ENCODE results near the gene GPATCH11.

GPATCH11 gene

DNA sequence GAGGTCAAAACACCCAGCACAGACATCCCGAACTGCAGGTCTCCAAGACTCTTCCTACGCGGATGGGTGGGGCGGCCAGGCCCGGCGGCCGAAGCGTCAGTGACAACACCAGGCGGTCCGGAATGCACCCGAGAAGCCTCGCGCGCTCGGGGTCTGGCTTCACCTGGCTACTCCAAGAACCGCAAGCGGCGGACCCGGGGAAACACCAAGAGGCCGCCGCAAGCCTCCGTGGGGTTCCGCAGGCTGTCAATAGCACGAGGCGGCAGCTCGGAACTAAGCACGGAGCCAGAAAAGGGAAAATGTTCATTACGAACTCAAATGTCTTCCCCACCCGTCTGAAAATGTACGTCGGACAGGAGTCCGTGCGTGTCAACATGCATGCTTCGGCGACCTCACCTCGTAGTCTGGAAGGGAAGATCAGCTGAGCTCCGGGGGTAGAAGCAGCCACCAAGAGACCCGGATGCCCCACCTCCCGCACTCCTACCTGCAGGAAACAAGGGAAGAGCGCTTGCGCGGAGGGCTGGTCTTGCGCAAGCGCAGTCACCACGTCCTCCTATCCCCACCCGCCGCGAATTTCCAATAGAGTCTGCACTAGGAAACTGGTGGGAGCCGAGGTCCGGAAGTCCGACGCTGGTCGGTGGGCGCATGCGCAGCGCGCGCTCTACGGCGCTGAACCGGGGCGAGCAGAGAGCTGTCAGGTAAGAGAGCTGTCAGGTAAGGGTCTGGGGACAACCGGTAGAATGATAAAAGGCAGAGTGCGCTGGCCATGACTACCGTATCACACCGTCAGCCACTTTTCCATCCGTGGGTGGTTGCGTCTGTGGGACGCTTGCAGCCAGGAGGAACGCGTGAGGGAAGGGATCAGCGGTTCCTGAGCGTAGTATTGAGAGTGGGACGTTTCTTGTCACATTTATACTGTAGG lies at the start of gene GPATCH11, which contains the start of gene HEATR5B:
Gene GPATCH11, plus strand, starts transcription at position 646 of the 922 bp plus-strand sequence. CDS start 3,864 bp downstream, outside the sequence.
Gene HEATR5B, minus strand, starts transcription at position 500 of the 922 bp plus-strand sequence. CDS start 958 bp downstream, outside the sequence.
- DNase-seq = peak; percentile 96

- DNase-seq = no peak
Observed at GRCh38 chr2:37037771-37038170, 46.5 kb upstream of the GPATCH11 start.

GRCh38 chr2:37039580-37039979 lies 44.7 kb upstream of the GPATCH11 start:
- no peak for DNase-seq

DNA sequence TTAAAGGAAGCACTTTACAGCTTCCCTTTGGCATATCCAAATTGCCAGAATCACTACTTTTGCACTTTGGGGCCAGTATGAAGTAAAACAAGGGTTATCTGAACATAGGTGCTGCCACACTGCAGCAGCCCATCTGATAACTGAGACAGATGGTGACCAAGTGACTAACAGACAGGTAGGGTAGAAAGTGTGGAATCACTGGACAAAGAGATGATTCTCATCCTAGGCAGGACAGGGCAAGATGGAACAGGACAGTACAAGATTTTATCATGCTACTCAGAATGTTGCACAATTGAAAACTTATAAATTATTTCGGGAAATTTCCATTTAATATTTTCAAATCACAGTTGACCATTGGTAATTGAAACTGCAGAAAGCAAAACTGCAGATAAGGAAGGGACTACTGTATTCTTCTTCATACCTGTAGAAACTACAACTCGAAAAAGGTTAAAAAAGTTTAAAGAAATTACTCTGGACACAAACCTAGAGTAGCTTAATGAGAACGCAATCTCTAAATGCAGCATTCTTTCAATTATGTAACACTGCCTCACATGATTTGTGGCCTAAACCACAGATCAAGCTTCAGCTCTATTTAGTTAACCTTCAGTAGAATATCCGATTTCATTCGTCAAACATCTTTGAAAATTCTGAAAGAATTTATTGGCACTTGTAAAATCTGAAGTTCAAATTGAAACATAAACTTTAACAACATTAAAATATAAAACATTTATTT lies 31.6 kb upstream of the GPATCH11 start:
- DNase-seq = no peak

- no peak for DNase-seq
Observed at GRCh38 chr2:37059841-37060240, 24.5 kb upstream of the GPATCH11 start.

DNA sequence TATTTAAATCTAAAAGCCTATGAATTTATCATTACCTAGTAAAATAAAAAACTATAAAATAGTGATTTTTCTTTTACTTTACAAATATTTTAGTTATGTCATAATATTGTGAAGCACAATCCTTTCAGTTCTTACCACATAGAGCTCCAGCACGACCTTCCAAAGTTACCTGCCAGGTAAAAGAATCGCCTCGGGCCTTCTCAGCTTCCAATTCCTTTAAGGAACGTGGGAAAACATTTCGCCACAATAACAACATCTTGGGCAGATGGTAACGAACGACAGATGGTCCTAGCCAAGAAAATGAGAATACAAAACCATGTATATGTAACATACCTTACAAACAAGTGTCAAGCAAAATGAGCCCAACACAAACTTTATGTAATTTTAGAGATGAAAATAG lies 23.9 kb upstream of the GPATCH11 start:
- DNase-seq = no peak

- DNase-seq = no peak
Observed at GRCh38 chr2:37061013-37061711, 23.2 kb upstream of the GPATCH11 start.

DNA sequence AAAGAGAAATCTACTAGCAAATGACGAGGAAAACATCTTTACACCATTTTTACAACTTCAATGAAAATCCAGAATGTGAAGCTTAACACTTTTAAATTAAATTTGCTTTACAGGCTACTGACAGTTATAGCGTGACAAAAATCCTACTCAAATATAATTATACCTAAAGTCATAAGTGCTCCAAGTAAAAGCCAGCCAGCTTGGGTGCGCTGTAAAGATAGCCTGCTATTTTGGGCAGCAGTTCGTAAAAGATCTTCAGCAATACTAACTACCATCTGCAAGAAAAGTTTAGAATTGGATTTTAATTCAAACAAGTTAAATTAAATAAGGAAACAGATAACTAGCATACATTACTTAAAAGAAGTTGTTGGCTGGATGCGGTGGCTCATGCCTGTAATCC lies 22.5 kb upstream of the GPATCH11 start:
- DNase-seq = no peak

DNA sequence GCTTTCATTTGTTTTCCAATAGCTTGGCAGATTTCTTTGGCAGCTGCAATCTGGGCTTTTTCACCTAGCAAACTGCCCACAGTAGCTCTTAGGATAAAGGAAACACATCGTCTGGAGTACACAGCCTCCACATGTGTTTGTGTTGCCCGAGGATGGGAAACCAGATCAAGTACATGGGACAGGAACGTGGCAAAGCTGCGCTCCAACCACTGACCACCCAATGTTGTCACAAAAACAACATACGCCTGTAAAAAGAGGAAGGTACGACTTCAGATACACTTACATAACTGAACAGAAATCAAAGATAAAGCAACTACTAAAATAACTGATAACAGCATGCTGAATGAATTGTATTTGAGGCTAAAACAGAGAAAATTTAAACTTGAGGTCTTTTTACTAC lies 15.6 kb upstream of the GPATCH11 start:
- DNase-seq = no peak

GRCh38 chr2:37070931-37071330 lies 13.4 kb upstream of the GPATCH11 start:
- DNase-seq = no peak

GRCh38 chr2:37080266-37080665 lies 4.1 kb upstream of the GPATCH11 start:
- no peak for DNase-seq

DNA sequence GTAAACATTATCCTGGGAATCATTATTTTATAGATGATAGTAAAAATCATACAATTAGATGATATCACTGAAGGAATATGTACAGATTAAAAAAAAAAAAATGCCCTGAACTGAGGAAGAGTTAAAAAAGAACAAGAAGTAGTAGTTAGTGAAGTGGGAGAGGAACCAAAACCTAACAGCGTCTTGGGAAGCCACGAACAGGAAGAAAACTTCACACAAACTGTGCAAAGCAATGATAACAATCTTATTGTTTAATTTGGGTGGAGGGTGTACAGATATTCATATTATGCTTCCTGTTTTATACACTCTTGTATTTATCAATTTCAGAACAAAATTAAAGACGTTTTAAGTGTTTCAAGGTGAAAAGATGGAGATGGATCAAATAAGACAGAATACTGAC lies 3.6 kb upstream of the GPATCH11 start:
- no peak for DNase-seq

GRCh38 chr2:37084797-37085196 lies 479 bp downstream of the GPATCH11 start:
- DNase-seq = no peak

DNA sequence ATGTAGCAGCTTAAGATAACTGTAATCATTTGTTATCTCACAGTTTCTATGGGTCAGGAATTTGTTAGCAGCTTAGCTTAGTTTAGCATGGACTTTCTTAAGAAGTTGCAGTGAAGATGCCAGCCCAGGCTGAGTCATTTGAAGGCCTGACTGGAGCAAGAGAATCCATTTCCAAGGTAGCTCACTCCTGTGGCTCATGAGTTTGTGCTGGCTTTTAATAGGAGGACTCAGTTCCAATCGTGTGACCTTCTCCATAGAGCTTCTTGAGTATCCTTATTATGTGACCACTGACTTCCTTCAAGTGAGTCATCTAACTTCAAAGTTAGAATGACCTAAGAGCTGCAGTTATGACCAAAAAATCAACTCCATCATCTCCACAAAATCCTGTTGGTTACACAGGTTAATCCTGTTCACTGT lies 1.4 kb downstream of the GPATCH11 start:
- DNase-seq = no peak

DNA sequence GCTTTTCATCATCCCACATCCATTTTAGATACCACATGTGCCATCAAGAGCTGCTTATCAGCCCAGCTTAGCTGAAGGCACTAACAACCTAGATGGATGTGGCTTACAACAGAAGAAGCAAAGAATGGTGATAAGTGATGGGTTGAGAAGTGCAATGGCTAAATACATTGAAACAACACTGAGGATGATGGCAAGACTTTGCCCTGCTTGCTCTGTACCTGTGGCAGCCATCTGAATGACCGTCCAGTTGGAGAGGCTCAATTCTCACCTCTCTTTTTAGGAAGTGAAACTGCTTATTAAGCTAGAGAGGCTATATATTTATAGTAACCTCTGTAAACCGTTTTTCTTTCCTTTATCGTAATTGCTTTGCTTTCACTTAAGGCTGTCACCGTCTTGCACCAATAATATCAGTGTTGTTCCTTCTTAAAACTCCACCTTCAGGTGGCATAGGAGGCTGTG lies 5.7 kb downstream of the GPATCH11 start:
- DNase-seq = no peak

GRCh38 chr2:37091873-37092272 lies 7.6 kb downstream of the GPATCH11 start:
- DNase-seq = no peak

DNA sequence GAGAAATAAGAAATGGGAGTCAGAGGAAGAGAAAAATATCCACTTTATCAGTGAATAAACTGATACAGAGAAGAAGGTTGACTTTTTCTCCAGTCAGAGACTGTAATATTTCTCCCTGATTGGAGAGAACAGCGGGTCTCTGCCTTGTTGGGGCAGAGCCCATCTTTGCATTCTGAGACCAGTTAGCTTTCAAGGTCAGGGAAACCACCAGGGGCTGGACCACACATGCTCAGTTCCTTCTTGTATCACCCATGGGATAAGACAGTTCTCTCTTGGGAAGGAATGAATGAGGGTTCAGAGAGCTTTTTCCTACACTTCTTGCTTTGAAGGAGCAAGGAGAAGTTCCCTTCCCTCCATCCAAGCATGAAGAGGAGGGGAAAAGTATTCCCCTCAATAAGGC lies 12.2 kb downstream of the GPATCH11 start:
- DNase-seq = no peak

DNA sequence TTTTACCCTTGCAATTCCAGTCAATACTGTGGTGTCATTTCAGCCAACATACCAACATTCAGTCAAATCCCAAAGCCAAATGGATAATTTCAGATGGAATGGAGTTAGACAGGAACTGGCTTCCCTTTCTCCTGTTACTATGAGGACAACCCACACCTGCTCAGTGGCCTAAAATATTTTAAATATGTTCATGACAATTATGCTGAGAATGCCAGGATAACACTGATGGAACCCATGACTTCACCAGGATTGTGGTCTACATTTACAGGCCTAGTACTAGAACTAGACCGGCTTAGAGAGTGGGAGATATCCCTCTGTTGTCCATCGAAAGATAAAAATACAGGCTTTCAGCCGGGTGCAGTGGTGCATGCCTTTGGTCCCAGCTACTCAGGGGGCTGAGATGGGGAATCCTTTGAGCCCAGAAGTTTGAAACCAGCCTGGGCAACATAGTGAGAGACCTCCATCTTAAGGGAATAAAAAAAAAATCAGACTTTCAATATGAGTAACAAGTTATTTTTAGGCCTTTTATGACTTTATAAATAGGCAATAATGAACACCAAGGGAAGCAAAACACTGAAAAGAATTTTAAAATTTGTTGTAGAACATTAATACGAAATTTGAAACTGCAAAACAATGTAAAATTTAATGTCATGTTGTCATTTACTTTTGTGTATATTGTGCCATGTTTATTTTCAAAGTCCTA lies 14.2 kb downstream of the GPATCH11 start:
- no peak for DNase-seq

DNA sequence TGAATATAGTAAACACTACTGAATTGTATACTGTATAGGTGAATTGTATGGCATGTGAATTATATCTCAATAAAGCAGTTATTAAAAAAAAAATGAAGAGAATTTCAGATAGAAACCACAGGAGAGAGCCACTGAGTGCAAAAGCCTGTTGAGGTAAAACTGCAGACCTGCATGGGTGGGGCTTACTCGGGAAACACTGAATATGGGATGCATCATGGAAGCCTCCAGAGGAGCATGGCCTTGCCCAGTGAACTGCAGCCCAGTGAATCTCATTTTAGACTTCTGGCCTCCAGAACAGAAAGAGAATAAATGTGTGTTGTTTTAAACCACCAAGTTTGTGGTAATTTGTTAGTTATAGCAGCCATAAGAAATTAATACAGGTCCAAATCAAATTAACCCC lies 15.7 kb downstream of the GPATCH11 start:
- no peak for DNase-seq

- no peak for DNase-seq
Observed at GRCh38 chr2:37102588-37102987, 18.3 kb downstream of the GPATCH11 start.

DNA sequence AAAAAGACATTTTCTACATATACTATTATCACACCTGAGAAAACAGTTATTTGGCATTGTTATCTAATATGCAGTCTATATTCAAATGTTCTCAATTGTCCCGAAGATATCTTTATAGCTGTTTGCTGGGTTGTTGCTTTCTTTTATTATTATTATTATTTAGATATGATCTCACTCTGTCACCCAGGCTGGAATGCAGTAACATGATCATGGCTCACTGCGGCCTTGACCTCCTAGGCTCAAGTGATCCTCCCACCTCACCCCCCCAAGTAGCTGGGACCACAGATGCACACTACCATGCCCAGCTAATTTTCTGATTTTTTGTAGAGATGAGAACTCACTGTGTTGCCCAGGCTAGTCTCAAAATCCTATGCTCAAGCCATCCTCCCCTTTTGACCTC lies 19.9 kb downstream of the GPATCH11 start:
- DNase-seq = no peak

GRCh38 chr2:37105150-37105549 lies 20.8 kb downstream of the GPATCH11 start:
- no peak for DNase-seq
